Middle frontal gyrus (tissue), 1 donor: ENCODE results near the gene RENBP.

Source experiments
- DNase-seq: peaks from one replicate; pipeline ENCODE4 v3.0.0-alpha.2; 2015; ENCODE audit warnings: low spot score; ENCODE audit errors: extremely low spot score

RENBP gene

GRCh38 chrX:153934148-153934761, 10.2 kb downstream of the RENBP start:
- no peak for DNase-seq

DNA sequence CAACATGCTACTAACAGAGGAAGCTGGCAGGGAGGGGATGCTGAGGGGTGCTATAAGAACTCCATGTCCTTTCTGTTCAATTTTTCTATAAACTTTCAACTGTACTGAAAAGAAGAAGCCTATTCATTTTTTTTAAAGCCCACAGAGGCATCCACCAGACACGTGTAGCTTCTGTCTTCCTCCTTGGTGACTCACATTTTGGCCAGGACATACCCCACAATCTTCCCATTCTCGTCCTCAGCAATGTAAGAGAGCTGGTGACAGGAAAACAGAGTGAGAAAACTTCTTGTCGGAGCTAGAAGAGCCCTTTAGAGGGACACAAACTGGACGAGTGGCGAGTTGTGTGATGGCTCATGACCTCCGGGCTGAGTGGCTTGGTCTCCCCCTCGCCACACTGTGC, 10.7 kb downstream of the RENBP start:
- no peak for DNase-seq

DNA sequence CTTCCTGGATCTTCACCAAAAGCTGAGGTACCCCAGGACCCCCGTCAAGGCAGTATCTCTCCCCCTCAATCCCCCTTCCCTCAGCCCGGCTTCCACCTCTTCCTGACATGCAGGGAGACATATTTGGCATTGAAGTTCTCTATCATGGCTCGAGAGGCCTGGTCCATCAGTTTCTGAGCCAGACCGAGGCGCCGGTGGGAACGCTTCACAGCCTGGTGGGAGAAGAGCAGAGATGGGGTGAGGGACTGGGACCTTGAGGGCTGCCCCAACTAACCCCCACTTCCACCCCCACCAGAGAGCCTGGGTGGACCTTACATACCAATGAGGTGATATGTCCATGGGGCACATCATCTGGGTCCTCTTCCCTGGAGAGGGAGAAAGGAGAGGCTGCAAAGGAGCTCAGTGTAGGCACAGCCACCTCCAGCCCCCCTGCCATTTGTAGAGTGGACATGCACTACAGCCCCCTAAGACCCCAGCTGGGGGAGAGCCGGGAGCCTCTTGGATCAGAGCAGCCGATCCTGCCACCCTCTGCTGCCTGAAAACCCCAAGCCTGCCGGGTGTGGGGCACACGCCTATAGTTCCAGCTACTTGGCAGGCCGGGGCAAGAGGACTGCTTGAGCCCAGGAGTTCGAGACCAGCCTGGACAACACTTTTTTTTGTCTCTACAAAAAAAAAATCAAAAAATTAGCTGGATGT, 12.1 kb downstream of the RENBP start:
- DNase-seq: no peak

DNA sequence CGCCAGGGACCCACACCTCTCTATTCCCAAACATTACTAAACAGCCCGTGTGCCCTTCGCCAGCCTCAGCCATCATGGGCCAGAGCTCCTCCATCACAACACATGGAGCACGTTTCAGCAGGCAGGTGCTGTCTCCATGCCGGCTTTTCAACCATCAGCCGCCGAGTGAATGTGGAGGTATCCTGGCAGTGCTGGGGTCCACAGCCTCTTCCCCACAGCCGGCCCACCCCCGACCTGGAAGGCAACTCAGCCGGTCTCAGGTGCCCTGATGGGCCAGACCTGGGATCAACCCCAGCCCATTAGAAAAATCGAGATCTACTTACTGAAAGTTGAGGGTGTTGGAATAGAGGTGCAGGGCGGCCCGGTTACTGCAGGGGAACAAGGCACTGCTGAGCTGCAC, 12.7 kb downstream of the RENBP start:
- no peak for DNase-seq

GRCh38 chrX:153931151-153931550, 13.3 kb downstream of the RENBP start:
- no peak for DNase-seq

GRCh38 chrX:153930011-153930910, 14.2 kb downstream of the RENBP start:
- no peak for DNase-seq

GRCh38 chrX:153929576-153929975, 14.9 kb downstream of the RENBP start:
- DNase-seq: no peak

GRCh38 chrX:153928846-153929245, 15.6 kb downstream of the RENBP start:
- DNase-seq: no peak

- peak; percentile 92 for DNase-seq
Measured at GRCh38 chrX:153927922-153928760, 16.3 kb downstream of the RENBP start.

- no peak for DNase-seq
Measured at GRCh38 chrX:153927672-153927921, 16.8 kb downstream of the RENBP start.

DNA sequence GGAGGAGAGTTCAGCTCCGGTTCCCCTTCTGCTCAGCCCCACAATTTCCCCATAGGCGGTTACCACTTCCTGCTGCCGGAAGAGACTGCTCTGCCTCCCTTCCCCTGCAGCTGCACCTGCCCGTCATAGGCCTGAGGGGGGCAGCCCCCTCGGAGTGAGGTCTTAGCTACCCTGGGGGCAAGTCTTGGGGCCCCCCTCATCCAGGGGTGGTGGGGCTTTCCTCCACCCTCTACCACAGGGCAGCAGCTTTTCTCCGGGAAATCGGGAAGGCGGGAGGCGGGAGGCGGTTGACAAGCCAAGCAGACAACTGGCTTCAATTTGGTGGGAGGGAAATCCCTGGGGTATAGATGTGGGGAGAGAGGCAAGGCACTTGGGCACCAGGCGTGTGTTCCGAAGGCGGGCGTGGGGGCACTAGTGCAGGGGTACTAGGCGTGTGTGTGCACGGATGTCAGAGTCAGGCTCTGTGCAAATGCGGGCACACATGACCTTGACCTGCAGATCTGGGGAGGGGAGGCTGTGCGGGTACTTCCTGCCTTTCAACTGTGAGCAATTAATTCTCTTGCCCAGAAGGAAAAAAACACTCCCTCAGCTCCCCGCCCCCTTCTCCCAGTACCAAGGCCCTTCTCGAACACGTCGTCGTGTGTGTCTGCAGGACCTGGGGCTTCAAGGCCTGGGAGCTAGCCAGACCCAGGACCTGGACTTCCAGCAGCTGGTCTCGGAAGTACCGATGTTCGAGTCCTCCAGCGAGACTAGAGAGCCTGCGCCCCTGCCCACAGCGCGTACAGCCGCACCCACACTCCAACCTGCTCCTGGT, 17.4 kb downstream of the RENBP start:
- no peak for DNase-seq

- no peak for DNase-seq
Measured at GRCh38 chrX:153926552-153926857, 17.9 kb downstream of the RENBP start.

GRCh38 chrX:153925739-153926551, 18.5 kb downstream of the RENBP start, which contains the start of gene ARHGAP4:
TSS of gene ARHGAP4 (minus strand) at chrX:153926264. CDS start at chrX:153926202, 62 bp downstream.
- DNase-seq: no peak

GRCh38 chrX:153925387-153925738, 19.1 kb downstream of the RENBP start:
- DNase-seq: no peak

DNA sequence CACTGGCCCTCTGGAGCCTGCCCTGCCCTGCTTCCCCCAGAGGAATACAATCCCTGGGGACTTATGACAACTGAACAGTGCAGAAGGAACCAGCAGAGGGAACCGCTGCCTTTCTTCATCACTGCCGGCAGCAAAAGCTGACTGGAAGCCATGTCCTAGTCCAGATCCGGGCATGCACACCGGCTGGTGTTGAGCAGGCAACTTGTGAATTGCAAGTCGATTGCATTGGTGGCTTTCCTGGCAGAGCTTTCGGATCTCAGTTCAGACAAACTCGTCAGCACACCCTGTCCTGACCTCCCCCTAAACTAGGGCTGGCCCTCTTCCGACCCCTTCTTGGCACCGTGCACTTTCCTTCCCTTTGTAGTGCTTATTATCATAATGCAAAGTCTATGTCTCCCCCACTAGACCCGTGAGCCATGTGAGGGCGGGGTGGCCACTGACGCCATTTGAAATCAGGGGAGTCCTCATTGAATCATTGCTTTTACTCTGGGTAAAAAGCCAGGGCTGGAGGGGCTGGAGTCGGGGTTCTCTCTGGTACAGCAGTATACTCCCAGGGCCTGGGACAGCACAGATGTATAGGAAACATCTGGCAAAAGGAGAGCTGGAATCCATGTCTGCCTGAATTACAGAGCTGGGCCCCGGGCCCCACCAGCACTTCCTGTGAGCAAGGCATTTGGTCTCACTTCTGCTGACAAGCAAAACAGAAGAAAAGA, 20.1 kb downstream of the RENBP start:
- DNase-seq: no peak

GRCh38 chrX:153922932-153923857, 21.2 kb downstream of the RENBP start:
- no peak for DNase-seq

DNA sequence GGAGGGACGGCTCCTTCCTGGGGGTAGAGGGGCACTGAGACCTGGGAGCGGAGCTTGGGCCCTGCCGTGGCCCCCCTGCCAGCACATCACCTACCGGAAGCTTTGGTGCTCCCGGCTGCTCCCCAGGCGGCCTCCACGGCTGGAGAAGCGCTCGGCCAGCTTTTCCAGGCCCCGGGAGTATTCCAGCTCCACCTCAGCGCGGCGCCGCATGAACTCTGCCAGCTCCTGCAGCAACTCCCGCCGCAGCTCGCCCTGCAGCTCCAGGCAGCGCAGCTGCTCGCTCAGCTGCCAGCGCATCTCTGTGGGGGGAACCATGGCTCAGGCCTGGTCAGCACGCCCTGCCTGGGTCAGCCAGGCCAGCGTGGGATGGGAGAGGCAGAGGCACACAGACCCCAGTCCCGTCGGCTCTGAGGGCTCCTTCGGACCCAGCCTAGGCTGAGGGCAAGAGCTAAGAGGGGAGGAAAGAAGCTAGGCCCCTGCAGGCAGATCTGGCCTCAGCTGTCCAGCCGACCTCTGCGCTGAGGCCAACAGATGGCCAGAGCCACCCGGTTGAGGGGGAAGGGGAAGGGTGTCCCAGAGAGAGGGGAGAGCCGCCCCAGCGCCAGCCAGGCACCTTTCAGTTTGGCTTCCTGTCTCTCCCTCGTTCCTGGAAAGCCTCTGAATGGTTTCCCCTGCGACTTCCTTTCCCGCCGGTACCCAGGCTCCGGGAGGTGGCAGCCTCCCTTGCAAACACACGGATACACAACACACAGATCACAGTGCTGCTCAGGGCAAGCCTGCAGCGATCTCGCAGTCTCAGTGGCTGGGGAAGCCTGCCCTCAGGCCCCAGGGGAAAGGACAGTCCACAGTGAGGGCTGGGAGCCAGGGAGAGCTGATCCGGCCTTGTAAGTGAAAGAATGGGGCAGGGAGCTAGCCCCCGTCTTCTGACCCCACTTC, 22.7 kb downstream of the RENBP start:
- no peak for DNase-seq
